OCI-LY1 (cell line): ENCODE results near the gene MAPK8IP3.

ENCODE experiments used
- H2AFZ ChIP-seq: fragments of 200-600 bp; sonication (generic), shearing (Covaris generic); 2 replicates; pipeline ENCODE4 v1.6.0; 2014; ENCODE audit warnings: antibody characterized with exemption, mild to moderate bottlenecking, low read length
- H3F3A ChIP-seq: fragments of 200-600 bp; sonication (generic), shearing (Covaris generic); 2 replicates; pipeline ENCODE4 v1.6.0; 2014; ENCODE audit warnings: mild to moderate bottlenecking, antibody characterized with exemption, low read length, moderate library complexity; ENCODE audit not compliant: insufficient read depth
- H3K27ac ChIP-seq: fragments of 200-600 bp; sonication (generic); 2 replicates; pipeline ENCODE4 v1.5.1; 2014; ENCODE audit warnings: low read length, mixed run types, mild to moderate bottlenecking, low read depth; ENCODE audit not compliant: poor library complexity, severe bottlenecking
- H3K27me3 ChIP-seq: fragments of 200-600 bp; sonication (generic); 2 replicates; pipeline ENCODE4 v1.6.0; 2014; ENCODE audit warnings: antibody characterized with exemption, mild to moderate bottlenecking, low read length, moderate library complexity; ENCODE audit not compliant: insufficient read depth
- H3K36me3 ChIP-seq: fragments of 200-600 bp; sonication (generic); 2 replicates; pipeline ENCODE4 v1.6.1; 2014; ENCODE audit warnings: mild to moderate bottlenecking, antibody characterized with exemption, low read length, moderate library complexity, mixed read lengths; ENCODE audit not compliant: insufficient read depth
- H3K4me1 ChIP-seq: fragments of 200-600 bp; sonication (generic); 2 replicates; pipeline ENCODE4 v1.5.1; 2014; ENCODE audit warnings: mild to moderate bottlenecking, low read length, moderate library complexity; ENCODE audit not compliant: insufficient read depth, severe bottlenecking
- H3K4me2 ChIP-seq: fragments of 200-600 bp; sonication (generic), shearing (Covaris generic); 2 replicates; pipeline ENCODE4 v1.6.1; 2014; ENCODE audit warnings: low read length
- H3K4me3 ChIP-seq: fragments of 200-600 bp; sonication (generic); 2 replicates; pipeline ENCODE4 v1.5.1; 2014; ENCODE audit warnings: low read length, low read depth, mild to moderate bottlenecking, mixed read lengths; ENCODE audit not compliant: poor library complexity, severe bottlenecking
- H3K79me2 ChIP-seq: fragments of 200-600 bp; shearing (Covaris generic); 2 replicates; pipeline ENCODE4 v1.6.1; 2016; ENCODE audit warnings: mixed run types, low read length, mixed read lengths; ENCODE audit not compliant: insufficient read depth
- H3K9ac ChIP-seq: fragments of 200-600 bp; sonication (generic), shearing (Covaris generic); 2 replicates; pipeline ENCODE4 v1.6.1; 2014; ENCODE audit warnings: mild to moderate bottlenecking, low read length, mixed read lengths
- H3K9me2 ChIP-seq: fragments of 200-600 bp; sonication (generic), shearing (Covaris generic); 2 replicates; pipeline ENCODE4 v1.6.1; 2014; ENCODE audit warnings: low read depth, mild to moderate bottlenecking, low read length, mixed read lengths
- H3K9me3 ChIP-seq: fragments of 200-600 bp; shearing (Covaris generic); 2 replicates; pipeline ENCODE4 v1.6.1; 2014; ENCODE audit warnings: low read length, mixed read lengths
- H4K20me1 ChIP-seq: fragments of 200-600 bp; sonication (generic), shearing (Covaris generic); 2 replicates; pipeline ENCODE4 v1.6.0; 2016; ENCODE audit warnings: mild to moderate bottlenecking, low read length; ENCODE audit not compliant: insufficient read depth
- EZH2 ChIP-seq: fragments of 200-600 bp; sonication (generic), shearing (Covaris generic); IDR thresholded peaks from 2 replicates; pipeline ENCODE4 v1.8.0; 2017; ENCODE audit warnings: borderline replicate concordance, mixed run types, mild to moderate bottlenecking, antibody characterized with exemption, low read length, moderate library complexity, mixed read lengths
- TF ChIP-seq, protein P1 (sequence below): fragments of 200-600 bp; sonication (generic), shearing (Covaris generic); IDR thresholded peaks from 2 replicates; pipeline ENCODE4 v1.5.1; 2017; ENCODE audit warnings: mild to moderate bottlenecking, antibody characterized with exemption, low read length, moderate library complexity, mixed read lengths

MAPK8IP3 gene

DNA sequence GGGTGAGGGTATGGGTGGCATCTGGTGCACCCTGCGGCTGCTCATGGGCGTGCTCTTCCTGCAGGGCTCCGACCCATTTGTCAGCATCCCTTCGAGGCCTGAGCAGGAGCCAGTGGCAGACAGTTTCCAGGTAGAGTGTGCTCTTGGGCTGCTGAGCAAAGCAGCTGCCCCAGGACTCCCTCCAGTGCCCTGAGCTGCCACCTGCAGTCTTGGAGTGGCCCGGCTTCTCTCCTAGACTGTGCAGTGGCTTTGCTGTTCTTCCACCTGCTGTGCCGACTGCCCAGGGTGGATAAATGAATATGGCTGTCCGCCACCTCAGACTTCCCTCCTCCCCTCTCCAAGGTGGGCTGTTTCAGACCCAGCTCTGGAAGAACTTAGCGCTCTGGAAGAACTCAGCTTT, 38.7 kb upstream of the MAPK8IP3 start:
- Histone ChIP-seq H3K27ac (no peak overlapping the region), H3K36me3 (peaks cover 98% of the 10 kb centered on the region), H3K4me1 (no peaks in the 10 kb centered on the region), H3K4me3 (no peak overlapping the region), H3K9me2 (no peaks in the 10 kb centered on the region), H2AFZ (no peak overlapping the region), H3K79me2 (no peaks in the 10 kb centered on the region), H3K9me3 (no peaks in the 10 kb centered on the region), H3K4me2 (no peak overlapping the region), H3F3A (no peaks in the 10 kb centered on the region), H3K27me3 (no peaks in the 10 kb centered on the region), H3K9ac (no peak overlapping the region), H4K20me1 (no peaks in the 10 kb centered on the region)
- TF ChIP-seq, protein P1, sequence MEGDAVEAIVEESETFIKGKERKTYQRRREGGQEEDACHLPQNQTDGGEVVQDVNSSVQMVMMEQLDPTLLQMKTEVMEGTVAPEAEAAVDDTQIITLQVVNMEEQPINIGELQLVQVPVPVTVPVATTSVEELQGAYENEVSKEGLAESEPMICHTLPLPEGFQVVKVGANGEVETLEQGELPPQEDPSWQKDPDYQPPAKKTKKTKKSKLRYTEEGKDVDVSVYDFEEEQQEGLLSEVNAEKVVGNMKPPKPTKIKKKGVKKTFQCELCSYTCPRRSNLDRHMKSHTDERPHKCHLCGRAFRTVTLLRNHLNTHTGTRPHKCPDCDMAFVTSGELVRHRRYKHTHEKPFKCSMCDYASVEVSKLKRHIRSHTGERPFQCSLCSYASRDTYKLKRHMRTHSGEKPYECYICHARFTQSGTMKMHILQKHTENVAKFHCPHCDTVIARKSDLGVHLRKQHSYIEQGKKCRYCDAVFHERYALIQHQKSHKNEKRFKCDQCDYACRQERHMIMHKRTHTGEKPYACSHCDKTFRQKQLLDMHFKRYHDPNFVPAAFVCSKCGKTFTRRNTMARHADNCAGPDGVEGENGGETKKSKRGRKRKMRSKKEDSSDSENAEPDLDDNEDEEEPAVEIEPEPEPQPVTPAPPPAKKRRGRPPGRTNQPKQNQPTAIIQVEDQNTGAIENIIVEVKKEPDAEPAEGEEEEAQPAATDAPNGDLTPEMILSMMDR = no peak
- no peak for TF ChIP-seq EZH2

DNA sequence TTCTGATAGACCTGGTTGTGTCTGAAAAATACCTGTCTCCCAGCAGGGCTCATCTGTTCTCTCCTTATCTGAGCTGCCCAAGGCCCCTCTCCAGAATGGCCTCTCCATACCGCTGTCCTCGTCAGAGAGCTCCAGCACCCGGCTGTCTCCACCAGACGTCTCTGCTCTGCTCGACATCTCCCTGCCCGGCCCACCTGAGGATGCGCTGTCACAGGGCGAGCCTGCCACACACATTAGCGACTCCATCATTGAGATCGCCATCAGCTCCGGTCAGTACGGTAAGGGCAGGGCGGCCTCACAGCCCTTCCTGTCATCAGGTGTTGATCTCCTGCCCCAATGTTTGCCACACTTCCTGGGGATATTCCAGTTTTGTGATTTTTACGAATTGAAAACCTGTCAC, 38.1 kb upstream of the MAPK8IP3 start:
- no peaks in the 10 kb centered on the region for H3K79me2 ChIP-seq
- H3K4me3 ChIP-seq = no peak overlapping the region
- no peak overlapping the region for H2AFZ ChIP-seq
- no peaks in the 10 kb centered on the region for H3F3A ChIP-seq
- TF ChIP-seq, protein P1 = no peak
- TF ChIP-seq EZH2 = no peak
- no peak overlapping the region for H3K4me2 ChIP-seq
- no peak overlapping the region for H3K9ac ChIP-seq
- no peaks in the 10 kb centered on the region for H4K20me1 ChIP-seq
- H3K4me1 ChIP-seq = no peaks in the 10 kb centered on the region
- H3K9me2 ChIP-seq = no peaks in the 10 kb centered on the region
- peaks cover 98% of the 10 kb centered on the region for H3K36me3 ChIP-seq
- no peak overlapping the region for H3K27ac ChIP-seq
- H3K27me3 ChIP-seq = no peaks in the 10 kb centered on the region
- no peaks in the 10 kb centered on the region for H3K9me3 ChIP-seq

DNA sequence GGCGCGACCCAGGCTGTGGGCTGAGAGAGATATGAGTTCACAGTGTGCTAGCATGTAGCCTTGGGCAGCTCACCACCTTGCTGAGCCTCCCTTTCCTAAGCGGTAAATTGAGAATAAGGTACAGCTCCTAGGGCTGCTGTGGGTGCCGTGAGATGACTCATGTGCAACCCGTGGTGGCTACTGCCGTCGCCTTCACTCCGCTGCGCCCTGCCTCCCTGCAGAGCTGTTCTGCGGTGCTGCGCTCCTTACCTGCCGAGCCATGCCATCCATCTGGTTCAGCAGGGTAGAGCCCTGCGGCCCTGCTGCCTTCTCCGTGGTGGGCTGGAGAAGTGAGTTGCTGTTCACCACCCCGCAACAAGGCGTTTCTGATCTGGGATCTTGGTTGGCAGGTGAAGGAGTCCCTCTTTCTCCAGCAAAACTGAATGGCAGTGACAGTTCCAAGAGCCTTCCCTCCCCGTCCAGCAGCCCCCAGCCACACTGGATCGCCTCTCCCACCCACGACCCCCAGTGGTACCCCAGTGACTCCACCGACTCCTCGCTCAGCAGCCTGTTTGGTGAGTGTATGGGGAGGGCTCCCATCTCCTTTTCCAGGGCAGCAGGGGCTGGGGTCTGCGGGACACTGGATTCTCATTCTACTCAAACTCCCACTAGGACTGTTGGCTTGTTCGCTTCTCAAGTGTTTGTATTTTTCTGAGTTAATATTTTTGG, 37.2 kb upstream of the MAPK8IP3 start:
- no peaks in the 10 kb centered on the region for H3K9me3 ChIP-seq
- H3K4me2 ChIP-seq = no peak overlapping the region
- no peaks in the 10 kb centered on the region for H3K27me3 ChIP-seq
- no peaks in the 10 kb centered on the region for H3F3A ChIP-seq
- H3K27ac ChIP-seq = no peak overlapping the region
- H3K79me2 ChIP-seq = no peaks in the 10 kb centered on the region
- H3K9ac ChIP-seq = no peak overlapping the region
- no peaks in the 10 kb centered on the region for H3K9me2 ChIP-seq
- no peak for TF ChIP-seq EZH2
- TF ChIP-seq, protein P1 = no peak
- peaks cover 98% of the 10 kb centered on the region for H3K36me3 ChIP-seq
- H3K4me1 ChIP-seq = no peaks in the 10 kb centered on the region
- H4K20me1 ChIP-seq = no peaks in the 10 kb centered on the region
- no peak overlapping the region for H2AFZ ChIP-seq
- no peak overlapping the region for H3K4me3 ChIP-seq
